ENCODE results near the gene CYFIP1.

Gene CYFIP1

GRCh38 chr15:22918596-22919140 is 61.5 kb downstream of the CYFIP1 start:
- no peak for DNase-seq (ENCODE audit: low read depth in 1 of 2, low spot score in 1 of 2)

GRCh38 chr15:22918056-22918455 is 62.1 kb downstream of the CYFIP1 start:
- DNase-seq (ENCODE audit: low read depth in 1 of 2, low spot score in 1 of 2) = no peak

GRCh38 chr15:22917556-22917955 is 62.6 kb downstream of the CYFIP1 start:
- no peak for DNase-seq (ENCODE audit: low read depth in 1 of 2, low spot score in 1 of 2)

- no peak for DNase-seq (ENCODE audit: low read depth in 1 of 2, low spot score in 1 of 2)
Measured at GRCh38 chr15:22916606-22917350, 63.4 kb downstream of the CYFIP1 start.

GRCh38 chr15:22915866-22916515 is 64.2 kb downstream of the CYFIP1 start:
- no peak for DNase-seq (ENCODE audit: low read depth in 1 of 2, low spot score in 1 of 2)

- no peak for DNase-seq (ENCODE audit: low read depth in 1 of 2, low spot score in 1 of 2)
Measured at GRCh38 chr15:22913646-22914380, 66.4 kb downstream of the CYFIP1 start.

GRCh38 chr15:22912256-22912655 is 67.9 kb downstream of the CYFIP1 start:
- no peak for DNase-seq (ENCODE audit: low read depth in 1 of 2, low spot score in 1 of 2)

GRCh38 chr15:22911306-22911705 is 68.9 kb downstream of the CYFIP1 start:
- DNase-seq (ENCODE audit: low read depth in 1 of 2, low spot score in 1 of 2) = no peak

GRCh38 chr15:22908830-22909229 is 71.3 kb downstream of the CYFIP1 start:
- no peak for DNase-seq (ENCODE audit: low read depth in 1 of 2, low spot score in 1 of 2)

- no peak for DNase-seq (ENCODE audit: low read depth in 1 of 2, low spot score in 1 of 2)
Measured at GRCh38 chr15:22907161-22907950, 72.8 kb downstream of the CYFIP1 start.

- DNase-seq (ENCODE audit: low read depth in 1 of 2, low spot score in 1 of 2) = no peak
Measured at GRCh38 chr15:22904736-22905135, 75.4 kb downstream of the CYFIP1 start.

GRCh38 chr15:22903961-22904534 is 76.1 kb downstream of the CYFIP1 start:
- no peak for DNase-seq (ENCODE audit: low read depth in 1 of 2, low spot score in 1 of 2)

GRCh38 chr15:22903427-22903826 is 76.7 kb downstream of the CYFIP1 start:
- DNase-seq (ENCODE audit: low read depth in 1 of 2, low spot score in 1 of 2) = no peak

- DNase-seq (ENCODE audit: low read depth in 1 of 2, low spot score in 1 of 2) = no peak
Measured at GRCh38 chr15:22902981-22903380, 77.2 kb downstream of the CYFIP1 start.

GRCh38 chr15:22902578-22902977 is 77.6 kb downstream of the CYFIP1 start:
- no peak for DNase-seq (ENCODE audit: low read depth in 1 of 2, low spot score in 1 of 2)

GRCh38 chr15:22902046-22902445 is 78.1 kb downstream of the CYFIP1 start:
- no peak for DNase-seq (ENCODE audit: low read depth in 1 of 2, low spot score in 1 of 2)

- no peak for DNase-seq (ENCODE audit: low read depth in 1 of 2, low spot score in 1 of 2)
Measured at GRCh38 chr15:22895465-22896190, 84.5 kb downstream of the CYFIP1 start.

GRCh38 chr15:22893881-22894280 is 86.3 kb downstream of the CYFIP1 start:
- no peak for DNase-seq (ENCODE audit: low read depth in 1 of 2, low spot score in 1 of 2)

- no peak for DNase-seq (ENCODE audit: low read depth in 1 of 2, low spot score in 1 of 2)
Measured at GRCh38 chr15:22893081-22893480, 87.1 kb downstream of the CYFIP1 start.

- no peak for DNase-seq (ENCODE audit: low read depth in 1 of 2, low spot score in 1 of 2)
Measured at GRCh38 chr15:22892333-22892732, 87.8 kb downstream of the CYFIP1 start.

Measured in activated CD4-positive, alpha-beta T cell treated with anti-CD3 and anti-CD28 coated beads, Interleukin-2, amount 50 U/mL, for 24 hours (primary cell).